ENCODE results near the gene STK32B.

STK32B gene

GRCh38 chr4:5365071-5366008, 314.1 kb downstream of the STK32B start:
- DNase-seq (ENCODE audit: low read depth): no peak

GRCh38 chr4:5366009-5366386, 314.7 kb downstream of the STK32B start:
- no peak for DNase-seq (ENCODE audit: low read depth)

GRCh38 chr4:5366421-5366820, 315.1 kb downstream of the STK32B start:
- DNase-seq (ENCODE audit: low read depth): no peak

GRCh38 chr4:5368426-5368825, 317.1 kb downstream of the STK32B start:
- DNase-seq (ENCODE audit: low read depth): no peak

- DNase-seq (ENCODE audit: low read depth): no peak
These were observed 319.0 kb downstream of the STK32B start for GRCh38 chr4:5370286-5370685.

- no peak for DNase-seq (ENCODE audit: low read depth)
These were observed 320.3 kb downstream of the STK32B start for GRCh38 chr4:5371415-5372190.

GRCh38 chr4:5372198-5372597, 320.9 kb downstream of the STK32B start:
- DNase-seq (ENCODE audit: low read depth): no peak

- DNase-seq (ENCODE audit: low read depth): no peak
These were observed 322.0 kb downstream of the STK32B start for GRCh38 chr4:5373327-5373726.

- no peak for DNase-seq (ENCODE audit: low read depth)
These were observed 323.3 kb downstream of the STK32B start for GRCh38 chr4:5374592-5374991.

GRCh38 chr4:5374994-5375393, 323.7 kb downstream of the STK32B start:
- no peak for DNase-seq (ENCODE audit: low read depth)

GRCh38 chr4:5376015-5376414, 324.7 kb downstream of the STK32B start:
- no peak for DNase-seq (ENCODE audit: low read depth)

- no peak for DNase-seq (ENCODE audit: low read depth)
These were observed 326.7 kb downstream of the STK32B start for GRCh38 chr4:5378002-5378401.

- no peak for DNase-seq (ENCODE audit: low read depth)
These were observed 328.6 kb downstream of the STK32B start for GRCh38 chr4:5379895-5380294.

- no peak for DNase-seq (ENCODE audit: low read depth)
These were observed 330.7 kb downstream of the STK32B start for GRCh38 chr4:5381961-5382441.

GRCh38 chr4:5383191-5383980, 332.1 kb downstream of the STK32B start:
- DNase-seq (ENCODE audit: low read depth): no peak

- no peak for DNase-seq (ENCODE audit: low read depth)
These were observed 334.5 kb downstream of the STK32B start for GRCh38 chr4:5385741-5386311.

- DNase-seq (ENCODE audit: low read depth): no peak
These were observed 335.6 kb downstream of the STK32B start for GRCh38 chr4:5386921-5387320.

GRCh38 chr4:5387457-5387856, 336.2 kb downstream of the STK32B start:
- no peak for DNase-seq (ENCODE audit: low read depth)

- no peak for DNase-seq (ENCODE audit: low read depth)
These were observed 338.6 kb downstream of the STK32B start for GRCh38 chr4:5389756-5390310.

GRCh38 chr4:5391492-5391891, 340.2 kb downstream of the STK32B start:
- DNase-seq (ENCODE audit: low read depth): no peak

GRCh38 chr4:5393911-5394513, 342.7 kb downstream of the STK32B start:
- no peak for DNase-seq (ENCODE audit: low read depth)
